ENCODE measurements around the gene SMIM10L1. TPM values are rescaled to one million over a fixed set of nuclear protein-coding genes. Genes with fewer than 3 reads are reported as not detected.

The SMIM10L1 gene
- total RNA-seq, 4 donors from 2014 or later, result 7.5 to 9.6 (median 8.1) TPM

- peaks cover 0 to 32% (median 0%) of the 10 kb centered on the region in 4 donors for H3K4me1 ChIP-seq
These were observed 36.7 kb upstream of the SMIM10L1 start, which contains the start of gene TAS2R30 for GRCh38 chr12:11134305-11134704. TAS2R30 (minus strand) TSS chr12:11134644; CDS start chr12:11134244, 400 bp downstream.

GRCh38 chr12:11136075-11136474 lies 34.9 kb upstream of the SMIM10L1 start:
- Histone ChIP-seq H3K9me3 (no peaks in the 10 kb centered on the region), H3K36me3 (no peaks in the 10 kb centered on the region), H3K27me3 (no peaks in the 10 kb centered on the region), H3K4me3 (no peak overlapping the region), H3K27ac (no peak overlapping the region), H3K4me1 (peaks cover 0 to 30% (median 0%) of the 10 kb centered on the region in 4 donors)
- 66 to 77% methylated on average over 2 of the region's 2 CpGs for WGBS, 2 donors
- no peak for DNase-seq (ENCODE audit: low spot score in 2 of 2)
- TF ChIP-seq POLR2A (IDR thresholded peaks at IDR 0.05) (no peak), CTCF (IDR thresholded peaks at IDR 0.05) (no peak), EP300 (IDR thresholded peaks at IDR 0.05) (no peak)

More at GRCh38 chr12:11134305-11134704, 36.7 kb upstream of the SMIM10L1 start, which contains the start of gene TAS2R30:
- WGBS, 2 donors, result 62 to 71% methylated on average over 3 of the region's 3 CpGs
- Histone ChIP-seq H3K36me3 (no peaks in the 10 kb centered on the region), H3K9me3 (no peaks in the 10 kb centered on the region), H3K4me3 (no peak within 1 kb of the TSS), H3K27ac (peak within 1 kb of the TSS in 1 of 4 donors; percentile 28), H3K27me3 (no peaks in the 10 kb centered on the region)
- no peak for DNase-seq (ENCODE audit: low spot score in 2 of 2)
- TF ChIP-seq CTCF (IDR thresholded peaks at IDR 0.05) (no peak), EP300 (IDR thresholded peaks at IDR 0.05) (no peak), POLR2A (IDR thresholded peaks at IDR 0.05) (no peak)

- Histone ChIP-seq H3K4me1 (no peaks in the 10 kb centered on the region), H3K9me3 (peaks cover 0 to 26% (median 3%) of the 10 kb centered on the region in 4 donors), H3K36me3 (peaks cover 0 to 34% (median 0%) of the 10 kb centered on the region in 3 donors), H3K27me3 (no peaks in the 10 kb centered on the region), H3K27ac (no peak overlapping the region), H3K4me3 (no peak overlapping the region)
- TF ChIP-seq CTCF (IDR thresholded peaks at IDR 0.05), result no peak
- TF ChIP-seq EP300 (IDR thresholded peaks at IDR 0.05), result no peak
- TF ChIP-seq POLR2A (IDR thresholded peaks at IDR 0.05), result no peak
- WGBS, 2 donors, result 68 to 71% methylated on average over 2 of the region's 2 CpGs
- DNase-seq (ENCODE audit: low spot score in 2 of 2), result no peak
These were observed 27.6 kb upstream of the SMIM10L1 start for GRCh38 chr12:11143352-11143751.

GRCh38 chr12:11144297-11144696 lies 26.7 kb upstream of the SMIM10L1 start:
- no peak overlapping the region for H3K27ac ChIP-seq

More at GRCh38 chr12:11144297-11144696, 26.7 kb upstream of the SMIM10L1 start:
- DNase-seq (ENCODE audit: low spot score in 2 of 2), result no peak
- no peaks in the 10 kb centered on the region for H3K27me3 ChIP-seq
- no peaks in the 10 kb centered on the region for H3K4me1 ChIP-seq
- WGBS, 2 donors, result 73 to 92% methylated on average over 5 of the region's 5 CpGs
- peaks cover 0 to 26% (median 3%) of the 10 kb centered on the region in 4 donors for H3K9me3 ChIP-seq
- no peak overlapping the region for H3K4me3 ChIP-seq
- no peak for TF ChIP-seq POLR2A (IDR thresholded peaks at IDR 0.05)
- TF ChIP-seq CTCF (IDR thresholded peaks at IDR 0.05), result no peak
- peaks cover 0 to 34% (median 0%) of the 10 kb centered on the region in 3 donors for H3K36me3 ChIP-seq
